Spleen (tissue), 7 donors: ENCODE data around the gene PRSS57.

ENCODE experiments used
- POLR2A ChIP-seq, 3 donors: fragments of 450-650 bp; IDR thresholded peaks; one replicate each; pipeline ENCODE4 v1.5.1; 2017; ENCODE audit warnings: antibody characterized with exemption in 3 of 3, mild to moderate bottlenecking in 1 of 3
- POLR2AphosphoS5 ChIP-seq, 3 donors: sonication (generic); formaldehyde crosslinking; IDR thresholded peaks; one replicate each; pipeline ENCODE4 v1.5.1; 2017; ENCODE audit warnings: antibody characterized with exemption in 3 of 3
- TF ChIP-seq, protein P1 (sequence below), 11 experiments: fragments of 200-600 bp in 7 of 11; fragments of 450-650 bp in 4 of 11; sonication (generic) in 4 of 11; IDR thresholded peaks in 8 of 11; conservative IDR thresholded peaks in 3 of 11; 1 replicate in 7 of 11; 2 replicates in 4 of 11; pipeline versions ENCODE4 v1.4.0 to v1.8.0; 2016 to 2021; ENCODE audit warnings: antibody characterized with exemption in 11 of 11, inconsistent platforms in 4 of 11, mild to moderate bottlenecking in 1 of 11
- donor health status: DM: no; HTN: no; CAD: no; lungs with moderate emphysema.
- donor health status: DM: no; HTN: no; CAD: no.
- donor health status: DM: no; HTN: no; CAD: no.

DNA sequence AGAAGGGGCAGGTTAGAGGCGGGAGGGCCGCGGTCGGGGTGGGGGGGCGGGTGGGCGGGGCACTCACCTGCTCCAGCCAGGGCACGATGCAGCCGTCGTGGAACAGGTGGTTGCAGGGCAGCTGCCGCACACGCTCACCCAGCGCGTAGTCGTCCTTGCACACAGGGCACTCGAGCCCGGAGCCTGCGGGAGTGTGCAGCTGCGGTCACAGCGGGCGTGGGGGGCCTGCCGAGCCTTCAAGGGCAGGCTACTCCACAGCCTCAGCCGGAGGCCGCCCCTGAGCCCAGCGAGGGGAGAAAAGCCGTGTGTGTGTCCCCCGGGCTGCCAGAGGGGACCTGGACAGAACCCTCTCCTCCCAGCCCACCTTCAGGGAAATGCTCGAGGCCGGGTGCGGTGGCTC lies 46.9 kb downstream of the PRSS57 start:
- TF ChIP-seq, protein P1, sequence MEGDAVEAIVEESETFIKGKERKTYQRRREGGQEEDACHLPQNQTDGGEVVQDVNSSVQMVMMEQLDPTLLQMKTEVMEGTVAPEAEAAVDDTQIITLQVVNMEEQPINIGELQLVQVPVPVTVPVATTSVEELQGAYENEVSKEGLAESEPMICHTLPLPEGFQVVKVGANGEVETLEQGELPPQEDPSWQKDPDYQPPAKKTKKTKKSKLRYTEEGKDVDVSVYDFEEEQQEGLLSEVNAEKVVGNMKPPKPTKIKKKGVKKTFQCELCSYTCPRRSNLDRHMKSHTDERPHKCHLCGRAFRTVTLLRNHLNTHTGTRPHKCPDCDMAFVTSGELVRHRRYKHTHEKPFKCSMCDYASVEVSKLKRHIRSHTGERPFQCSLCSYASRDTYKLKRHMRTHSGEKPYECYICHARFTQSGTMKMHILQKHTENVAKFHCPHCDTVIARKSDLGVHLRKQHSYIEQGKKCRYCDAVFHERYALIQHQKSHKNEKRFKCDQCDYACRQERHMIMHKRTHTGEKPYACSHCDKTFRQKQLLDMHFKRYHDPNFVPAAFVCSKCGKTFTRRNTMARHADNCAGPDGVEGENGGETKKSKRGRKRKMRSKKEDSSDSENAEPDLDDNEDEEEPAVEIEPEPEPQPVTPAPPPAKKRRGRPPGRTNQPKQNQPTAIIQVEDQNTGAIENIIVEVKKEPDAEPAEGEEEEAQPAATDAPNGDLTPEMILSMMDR (IDR thresholded peaks at IDR 0.05 in 8 of 11, conservative IDR thresholded peaks at IDR 0.05 in 3 of 11) = no peak
- TF ChIP-seq POLR2AphosphoS5 (IDR thresholded peaks at IDR 0.05) (peak in 1 of 3 donors; percentile 27), POLR2A (IDR thresholded peaks at IDR 0.05) (no peak)
